WTC11 (cell line): ENCODE data around the gene MYLK. TPM values are rescaled to one million over a fixed set of nuclear protein-coding genes. Genes with fewer than 3 reads are reported as not detected.

ENCODE experiments used
- ATAC-seq: fragments of 200-7000 bp; cut with Tn5 transposase; 2 replicates; pipeline ENCODE4 v1.10.0; 2021; ENCODE audit warnings: mild to moderate bottlenecking, moderate library complexity
- CTCF ChIA-PET: fragments of 300-600 bp; sonication (Branson Sonifier 250); formaldehyde crosslinking; loops from one replicate; lab custom pipeline; 2021; ENCODE audit warnings: antibody characterized with exemption; lab: Charles Lee
- POLR2A ChIA-PET: fragments of 350-600 bp; sonication (Branson Sonifier 250); formaldehyde crosslinking; loops from one replicate; lab custom pipeline; 2021; ENCODE audit warnings: antibody characterized with exemption; lab: Charles Lee
- DNase-seq: peaks from one replicate; pipeline ENCODE4 v3.0.0; 2021; ENCODE audit warnings: low spot score
- H3K27ac Mint-ChIP-seq: 2 replicates; pipeline ENCODE4 v1.8.0; 2021; ENCODE audit warnings: mixed read lengths
- H3K27me3 Mint-ChIP-seq: 2 replicates; pipeline ENCODE4 v1.8.0; 2021; ENCODE audit warnings: low read depth, mild to moderate bottlenecking, moderate library complexity, mixed read lengths
- H3K36me3 Mint-ChIP-seq: 2 replicates; pipeline ENCODE4 v1.8.0; 2021; ENCODE audit warnings: mixed read lengths
- H3K4me1 Mint-ChIP-seq: 2 replicates; pipeline ENCODE4 v1.8.0; 2022; ENCODE audit warnings: mixed read lengths
- H3K4me3 Mint-ChIP-seq: 2 replicates; pipeline ENCODE4 v1.8.0; 2021; ENCODE audit warnings: mild to moderate bottlenecking, moderate library complexity, mixed read lengths
- H3K9me3 Mint-ChIP-seq: 2 replicates; pipeline ENCODE4 v1.8.0; 2021; ENCODE audit warnings: mixed read lengths
- CBFB ChIP-seq: sonication (generic); formaldehyde crosslinking; IDR thresholded peaks from 2 replicates; pipeline ENCODE4 v1.8.1; 2022; ENCODE audit warnings: mild to moderate bottlenecking, low read depth, missing genetic modification reagents
- CDX4 ChIP-seq: fragments of 250-450 bp; sonication (Bioruptor Pico); IDR thresholded peaks from 2 replicates; pipeline ENCODE4 v1.9.0; 2021; ENCODE audit warnings: moderate library complexity, mild to moderate bottlenecking, inconsistent platforms, borderline replicate concordance
- CREB1 ChIP-seq: sonication (generic); formaldehyde crosslinking; IDR thresholded peaks from 2 replicates; pipeline ENCODE4 v1.8.0; 2023; ENCODE audit warnings: mild to moderate bottlenecking, missing genetic modification reagents
- CREM ChIP-seq: sonication (generic); formaldehyde crosslinking; IDR thresholded peaks from 2 replicates; pipeline ENCODE4 v1.8.1; 2022; ENCODE audit warnings: mild to moderate bottlenecking, missing genetic modification reagents, moderate library complexity
- E2F1 ChIP-seq: sonication (generic); formaldehyde crosslinking; IDR thresholded peaks from 2 replicates; pipeline ENCODE4 v1.8.0; 2022; ENCODE audit warnings: mild to moderate bottlenecking, missing genetic modification reagents
- E2F5 ChIP-seq: sonication (generic); formaldehyde crosslinking; IDR thresholded peaks from 2 replicates; pipeline ENCODE4 v1.8.1; 2022; ENCODE audit warnings: mild to moderate bottlenecking, moderate library complexity, missing genetic modification reagents
- ESRRA ChIP-seq: sonication (generic); formaldehyde crosslinking; IDR thresholded peaks from 2 replicates; pipeline ENCODE4 v1.8.1; 2022; ENCODE audit warnings: mild to moderate bottlenecking, missing genetic modification reagents, borderline replicate concordance
- FOXJ3 ChIP-seq: sonication (generic); formaldehyde crosslinking; IDR thresholded peaks from 2 replicates; pipeline ENCODE4 v1.9.0; 2021; ENCODE audit warnings: missing genetic modification reagents, mild to moderate bottlenecking, borderline replicate concordance
- FOXP1 ChIP-seq: sonication (generic); formaldehyde crosslinking; IDR thresholded peaks from 2 replicates; pipeline ENCODE4 v1.8.0; 2022; ENCODE audit warnings: missing genetic modification reagents, mild to moderate bottlenecking, moderate library complexity, borderline replicate concordance
- GABPB1 ChIP-seq: sonication (generic); formaldehyde crosslinking; IDR thresholded peaks from 2 replicates; pipeline ENCODE4 v1.8.1; 2023; ENCODE audit warnings: mild to moderate bottlenecking, missing genetic modification reagents
- GRHL2 ChIP-seq: fragments of 250-450 bp; sonication (Bioruptor Pico); IDR thresholded peaks from 2 replicates; pipeline ENCODE4 v1.8.0; 2022; ENCODE audit warnings: mild to moderate bottlenecking, moderate library complexity; ENCODE audit not compliant: insufficient replicate concordance, severe bottlenecking
- HMGXB4 ChIP-seq: sonication (generic); formaldehyde crosslinking; IDR thresholded peaks from 2 replicates; pipeline ENCODE4 v1.8.1; 2023; ENCODE audit warnings: mild to moderate bottlenecking, moderate library complexity, missing genetic modification reagents
- OVOL2 ChIP-seq: fragments of 250-450 bp; sonication (Bioruptor Pico); IDR thresholded peaks from 2 replicates; pipeline ENCODE4 v1.9.0; 2021; ENCODE audit warnings: mild to moderate bottlenecking, borderline replicate concordance
- RELA ChIP-seq: sonication (generic); formaldehyde crosslinking; IDR thresholded peaks from 2 replicates; pipeline ENCODE4 v1.8.1; 2022; ENCODE audit warnings: missing genetic modification reagents, mild to moderate bottlenecking, borderline replicate concordance
- ZBTB21 ChIP-seq: sonication (generic); formaldehyde crosslinking; IDR thresholded peaks from 2 replicates; pipeline ENCODE4 v1.8.1; 2023; ENCODE audit warnings: mild to moderate bottlenecking, missing genetic modification reagents, borderline replicate concordance
- ZBTB43 ChIP-seq: sonication (generic); formaldehyde crosslinking; IDR thresholded peaks from 2 replicates; pipeline ENCODE4 v1.8.1; 2023; ENCODE audit warnings: mild to moderate bottlenecking, missing genetic modification reagents
- ZNF263 ChIP-seq: sonication (generic); formaldehyde crosslinking; IDR thresholded peaks from 2 replicates; pipeline ENCODE4 v1.8.1; 2022; ENCODE audit warnings: low read depth, mild to moderate bottlenecking, moderate library complexity, missing genetic modification reagents
- ZNF281 ChIP-seq: sonication (generic); formaldehyde crosslinking; IDR thresholded peaks from 2 replicates; pipeline ENCODE4 v1.8.0; 2023; ENCODE audit warnings: mild to moderate bottlenecking, missing genetic modification reagents
- ZNF423 ChIP-seq: fragments of 250-450 bp; sonication (Bioruptor Pico); IDR thresholded peaks from 2 replicates; pipeline ENCODE4 v2.1.2; 2022; ENCODE audit warnings: mild to moderate bottlenecking, moderate library complexity
- ZNF425 ChIP-seq: fragments of 250-450 bp; sonication (Bioruptor Pico); conservative IDR thresholded peaks from 2 replicates; pipeline ENCODE4 v1.9.0; 2021; ENCODE audit warnings: mild to moderate bottlenecking
- total RNA-seq: library from RNA; stranded (reverse); gene quantifications from 3 replicates; pipeline ENCODE4 v1.2.3, GENCODE V29; 2021

MYLK gene
- total RNA-seq, 1 experiment from 2014 or later: 10.4 TPM

- no peak for ATAC-seq
- no peak overlapping the region for H3K4me3 Mint-ChIP-seq
- no peak overlapping the region for H3K27ac Mint-ChIP-seq
- TF ChIP-seq OVOL2 (no peak), FOXJ3 (CRISPR knock-in tag) (no peak), ZNF263 (CRISPR knock-in tag) (no peak), CREB1 (no peak), E2F1 (CRISPR knock-in tag) (no peak), ZBTB43 (no peak), FOXP1 (no peak), HMGXB4 (CRISPR knock-in tag) (no peak)
- DNase-seq: no peak
- H3K4me1 Mint-ChIP-seq: peaks cover 14% of the 10 kb centered on the region
- no peaks in the 10 kb centered on the region for H3K36me3 Mint-ChIP-seq
- ChIA-PET POLR2A (no interaction called here), CTCF (interaction anchor here (0.9 kb wide), 1 partner anchor 74 kb away, joined by 3 read pairs; no protein-coding TSS in a partner anchor)
- H3K9me3 Mint-ChIP-seq: no peaks in the 10 kb centered on the region
- peaks cover 2% of the 10 kb centered on the region for H3K27me3 Mint-ChIP-seq
These were observed 6.7 kb downstream of the MYLK start for GRCh38 chr3:123877466-123877865.

GRCh38 chr3:123876858-123877257, 7.3 kb downstream of the MYLK start:
- TF ChIP-seq ZNF425 (CRISPR knock-in tag) (no peak), GRHL2 (CRISPR knock-in tag) (no peak), ZNF423 (CRISPR knock-in tag) (no peak), GABPB1 (CRISPR knock-in tag) (no peak), RELA (no peak)
- peaks cover 17% of the 10 kb centered on the region for H3K4me1 Mint-ChIP-seq
- H3K36me3 Mint-ChIP-seq: no peaks in the 10 kb centered on the region
- H3K9me3 Mint-ChIP-seq: no peaks in the 10 kb centered on the region
- ATAC-seq (no peak), DNase-seq (no peak)
- POLR2A ChIA-PET: no interaction called here
- no peaks in the 10 kb centered on the region; the same call in 1 of the 2 replicates for H3K27me3 Mint-ChIP-seq
- CTCF ChIA-PET: no interaction called here
- no peak overlapping the region for H3K4me3 Mint-ChIP-seq
- no peak overlapping the region for H3K27ac Mint-ChIP-seq

- ATAC-seq: no peak
- CTCF ChIA-PET: interaction anchor here (1.1 to 2.1 kb wide), 4 partner anchors 9 to 220 kb away, joined by 3 to 12 read pairs (median 6); no protein-coding TSS in a partner anchor
- DNase-seq: no peak
- no peaks in the 10 kb centered on the region for H3K27me3 Mint-ChIP-seq
- H3K9me3 Mint-ChIP-seq: no peaks in the 10 kb centered on the region
- H3K27ac Mint-ChIP-seq: no peak overlapping the region
- H3K4me3 Mint-ChIP-seq: no peak overlapping the region
- peaks cover 23% of the 10 kb centered on the region for H3K4me1 Mint-ChIP-seq
- POLR2A ChIA-PET: no interaction called here
- H3K36me3 Mint-ChIP-seq: no peaks in the 10 kb centered on the region
- TF ChIP-seq ESRRA (CRISPR knock-in tag): no peak
- no peak for TF ChIP-seq CREM
- TF ChIP-seq HMGXB4 (CRISPR knock-in tag): no peak
- TF ChIP-seq ZNF263 (CRISPR knock-in tag): no peak
- no peak for TF ChIP-seq CBFB
- TF ChIP-seq ZBTB21 (CRISPR knock-in tag): no peak
- TF ChIP-seq CDX4: no peak
- no peak for TF ChIP-seq E2F5 (CRISPR knock-in tag)
- TF ChIP-seq ZNF281 (CRISPR knock-in tag): no peak
These were observed 11.5 kb downstream of the MYLK start for GRCh38 chr3:123872621-123873020.
